Measurements from ENCODE around the gene TTC7B. TPM values are rescaled to one million over a fixed set of nuclear protein-coding genes. Genes with fewer than 3 reads are reported as not detected.

Gene TTC7B
- total and polyA plus RNA-seq, 2 of the 8 experiments (the other 6 are each of a cell fraction or from before 2014, with no cell fraction given) = 23.7 to 34.0 TPM

GRCh38 chr14:90606434-90606833, 209.8 kb downstream of the TTC7B start (continued):
- no peak for TF ChIP-seq POLR2AphosphoS5 (IDR thresholded peaks at IDR 0.05; ENCODE audit: low read depth, low read length)
- no peak for TF ChIP-seq EZH2 (IDR thresholded peaks at IDR 0.05; ENCODE audit: low read depth, low read length, severe bottlenecking)
